Measurements from ENCODE around the gene ACO2.
A peak's percentile ranks its signal among the peaks of the same experiment; 100 is the strongest.
"Not testable (repeated sequence)": the region's sequence is repeated elsewhere in the genome, so short reads cannot be mapped to it uniquely, and the experiment has no call there.

The ACO2 gene

GRCh38 chr22:41543854-41544670 is 75.1 kb downstream of the ACO2 start, which contains the start of gene POLR3H:
Gene POLR3H (minus strand): TSS chr22:41544470. CDS start chr22:41544101, 369 bp downstream.
- peak; percentile 98 for DNase-seq

GRCh38 chr22:41544671-41545476 is 76.0 kb downstream of the ACO2 start:
- DNase-seq, result no peak

GRCh38 chr22:41548830-41549211 is 79.9 kb downstream of the ACO2 start:
- no peak for DNase-seq

GRCh38 chr22:41550952-41551491 is 82.1 kb downstream of the ACO2 start:
- DNase-seq, result no peak

- DNase-seq, result no peak
Measured at GRCh38 chr22:41551877-41552582, 83.1 kb downstream of the ACO2 start.

- DNase-seq, result no peak
Measured at GRCh38 chr22:41555325-41555982, 86.5 kb downstream of the ACO2 start.

GRCh38 chr22:41556561-41556960 is 87.6 kb downstream of the ACO2 start:
- no peak for DNase-seq

- DNase-seq, result peak; percentile 83
Measured at GRCh38 chr22:41557401-41558240, 88.7 kb downstream of the ACO2 start.

GRCh38 chr22:41558241-41558630 is 89.3 kb downstream of the ACO2 start:
- DNase-seq, result not testable (repeated sequence)

GRCh38 chr22:41560095-41560471 is 91.2 kb downstream of the ACO2 start:
- DNase-seq, result no peak

- no peak for DNase-seq
Measured at GRCh38 chr22:41561335-41561734, 92.4 kb downstream of the ACO2 start.

- DNase-seq, result no peak
Measured at GRCh38 chr22:41561788-41562187, 92.9 kb downstream of the ACO2 start.

- DNase-seq, result no peak
Measured at GRCh38 chr22:41562461-41562860, 93.5 kb downstream of the ACO2 start.

GRCh38 chr22:41563051-41563711 is 94.3 kb downstream of the ACO2 start:
- no peak for DNase-seq

GRCh38 chr22:41564563-41564962 is 95.6 kb downstream of the ACO2 start:
- no peak for DNase-seq

- no peak for DNase-seq
Measured at GRCh38 chr22:41565403-41566054, 96.6 kb downstream of the ACO2 start.

- no peak for DNase-seq
Measured at GRCh38 chr22:41567512-41567768, 98.5 kb downstream of the ACO2 start.

GRCh38 chr22:41568811-41569210 is 99.9 kb downstream of the ACO2 start:
- DNase-seq, result no peak

- DNase-seq, result no peak
Measured at GRCh38 chr22:41570221-41570620, 101.3 kb downstream of the ACO2 start.

- no peak for DNase-seq
Measured at GRCh38 chr22:41571786-41572185, 102.9 kb downstream of the ACO2 start.

- DNase-seq, result not testable (repeated sequence)
Measured at GRCh38 chr22:41572305-41572704, 103.4 kb downstream of the ACO2 start.

Measured in right forelimb (tissue), 1 donor.